Activated CD4-positive, alpha-beta T cell treated with anti-CD3 and anti-CD28 coated beads, Interleukin-10, Interleukin-2, amounts not matched to agents 100 ng/mL and 50 ng/mL, durations not matched to agents 16 hours and 8 hours (primary cell): ENCODE results near the gene PRR19.
A peak's percentile ranks its signal among the peaks of the same experiment; 100 is the strongest.

ENCODE experiments used
- DNase-seq: peaks from one replicate; pipeline ENCODE4 v3.0.0-alpha.2; 2020

The PRR19 gene

GRCh38 chr19:42303101-42303464 lies 1.2 kb downstream of the PRR19 start:
- DNase-seq = no peak

DNA sequence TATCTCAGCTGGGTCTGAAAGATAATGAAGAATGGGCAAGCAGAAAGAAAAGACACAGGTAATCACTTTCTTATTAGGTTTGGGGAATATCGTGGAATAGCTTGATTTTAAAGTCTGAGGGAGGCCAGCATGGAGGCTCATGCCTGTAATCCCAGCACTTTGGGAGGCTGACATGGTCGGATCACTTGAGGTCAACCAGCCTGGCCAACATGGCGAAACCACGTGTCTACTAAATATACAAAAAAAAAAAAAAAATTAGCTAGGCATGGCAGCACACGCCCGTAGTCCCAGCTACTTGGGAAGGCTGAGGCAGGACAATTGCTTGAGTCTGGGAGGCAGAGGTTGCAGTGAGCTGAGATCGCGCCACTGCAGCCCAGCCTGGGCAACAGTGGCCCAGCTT lies 1.9 kb downstream of the PRR19 start:
- no peak for DNase-seq

GRCh38 chr19:42306646-42307045 lies 4.7 kb downstream of the PRR19 start:
- DNase-seq = no peak

DNA sequence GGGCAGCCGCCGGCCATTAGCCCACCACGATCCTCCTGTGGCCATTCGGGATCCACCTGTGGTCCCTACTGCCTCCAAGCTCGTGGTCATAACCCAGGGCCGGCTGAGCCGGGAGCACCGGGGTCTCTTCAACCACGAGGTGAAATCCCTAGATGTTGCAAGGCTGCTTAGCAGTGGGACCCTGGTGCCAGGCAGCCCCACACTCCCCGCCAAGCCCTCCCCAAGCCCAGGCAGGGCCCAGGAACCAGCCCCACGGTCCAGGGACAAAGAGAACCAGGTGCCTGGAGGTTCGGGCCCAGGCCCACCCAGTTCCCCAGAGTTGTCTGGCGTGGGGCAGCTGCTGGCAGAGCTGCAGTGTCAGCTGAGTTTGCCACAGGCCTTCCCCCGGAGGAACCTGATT lies 7.8 kb downstream of the PRR19 start:
- no peak for DNase-seq

- no peak for DNase-seq
These were observed 9.7 kb downstream of the PRR19 start for GRCh38 chr19:42311657-42312056.

DNA sequence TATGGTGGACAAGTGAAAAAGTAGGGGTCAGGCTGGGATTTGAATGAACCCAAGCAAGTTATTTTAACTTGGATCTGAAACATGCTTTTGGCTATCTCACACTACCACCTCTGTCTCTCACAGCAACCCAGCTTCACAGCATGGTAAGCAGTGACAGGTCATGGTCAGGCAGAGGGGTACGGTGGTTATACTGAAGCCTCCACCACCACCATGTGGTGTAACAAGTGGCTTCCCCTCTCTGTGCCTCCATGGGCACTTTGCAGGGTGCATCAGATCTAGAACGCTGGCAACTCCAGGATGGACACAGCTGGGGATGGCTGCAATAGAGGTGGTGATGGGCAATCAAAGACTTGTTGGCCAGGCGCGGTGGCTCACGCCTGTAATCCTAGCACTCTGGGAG lies 10.4 kb downstream of the PRR19 start:
- no peak for DNase-seq

- DNase-seq = peak; percentile 50
These were observed 11.3 kb downstream of the PRR19 start, which contains the start of gene TMEM145 for GRCh38 chr19:42313096-42313839. TMEM145 (plus strand) TSS chr19:42313309; CDS start chr19:42313377, 68 bp downstream.

DNA sequence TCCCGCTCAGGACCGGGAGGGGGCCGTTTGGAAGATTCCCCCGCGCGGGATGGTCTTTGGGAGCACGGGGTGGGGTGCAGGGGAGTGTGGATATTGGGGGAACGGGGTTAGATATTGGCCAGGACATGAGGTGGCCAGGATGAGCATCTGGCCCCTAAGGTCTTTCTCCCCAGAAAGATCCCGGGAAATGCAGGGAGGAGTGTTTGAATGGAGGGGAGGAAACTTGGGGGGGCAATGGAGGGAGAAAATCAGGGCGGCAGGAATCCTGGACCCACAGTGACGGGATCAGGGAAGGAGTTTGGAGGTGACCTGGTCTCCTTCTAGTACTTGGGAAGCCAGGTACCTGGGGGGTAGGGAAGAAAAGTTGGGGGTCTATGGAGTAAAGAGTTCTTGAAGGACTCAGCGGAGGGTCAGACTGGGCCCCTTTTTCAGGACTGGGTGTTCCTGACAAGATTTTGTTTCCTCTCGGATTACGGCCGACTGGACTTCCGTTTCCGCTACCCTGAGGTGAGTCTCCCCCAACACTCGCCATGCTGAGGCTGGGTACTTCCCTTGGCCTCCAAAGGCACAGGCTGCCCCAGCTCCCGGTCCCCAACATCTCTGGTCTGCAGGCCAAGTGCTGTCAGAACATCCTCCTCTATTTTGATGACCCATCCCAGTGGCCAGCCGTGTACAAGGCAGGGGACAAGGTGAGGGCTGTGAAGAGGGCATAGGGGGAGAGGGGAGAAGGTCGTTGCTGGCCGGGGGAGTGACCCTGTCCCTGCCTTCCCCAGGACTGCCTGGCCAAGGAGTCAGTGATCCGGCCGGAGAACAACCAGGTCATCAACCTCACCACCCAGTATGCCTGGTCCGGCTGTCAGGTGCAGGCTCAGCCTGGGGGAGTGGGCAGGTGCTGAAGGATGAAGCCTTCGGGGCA lies 12.2 kb downstream of the PRR19 start:
- no peak for DNase-seq

- DNase-seq = no peak
These were observed 13.1 kb downstream of the PRR19 start for GRCh38 chr19:42315024-42315423.

DNA sequence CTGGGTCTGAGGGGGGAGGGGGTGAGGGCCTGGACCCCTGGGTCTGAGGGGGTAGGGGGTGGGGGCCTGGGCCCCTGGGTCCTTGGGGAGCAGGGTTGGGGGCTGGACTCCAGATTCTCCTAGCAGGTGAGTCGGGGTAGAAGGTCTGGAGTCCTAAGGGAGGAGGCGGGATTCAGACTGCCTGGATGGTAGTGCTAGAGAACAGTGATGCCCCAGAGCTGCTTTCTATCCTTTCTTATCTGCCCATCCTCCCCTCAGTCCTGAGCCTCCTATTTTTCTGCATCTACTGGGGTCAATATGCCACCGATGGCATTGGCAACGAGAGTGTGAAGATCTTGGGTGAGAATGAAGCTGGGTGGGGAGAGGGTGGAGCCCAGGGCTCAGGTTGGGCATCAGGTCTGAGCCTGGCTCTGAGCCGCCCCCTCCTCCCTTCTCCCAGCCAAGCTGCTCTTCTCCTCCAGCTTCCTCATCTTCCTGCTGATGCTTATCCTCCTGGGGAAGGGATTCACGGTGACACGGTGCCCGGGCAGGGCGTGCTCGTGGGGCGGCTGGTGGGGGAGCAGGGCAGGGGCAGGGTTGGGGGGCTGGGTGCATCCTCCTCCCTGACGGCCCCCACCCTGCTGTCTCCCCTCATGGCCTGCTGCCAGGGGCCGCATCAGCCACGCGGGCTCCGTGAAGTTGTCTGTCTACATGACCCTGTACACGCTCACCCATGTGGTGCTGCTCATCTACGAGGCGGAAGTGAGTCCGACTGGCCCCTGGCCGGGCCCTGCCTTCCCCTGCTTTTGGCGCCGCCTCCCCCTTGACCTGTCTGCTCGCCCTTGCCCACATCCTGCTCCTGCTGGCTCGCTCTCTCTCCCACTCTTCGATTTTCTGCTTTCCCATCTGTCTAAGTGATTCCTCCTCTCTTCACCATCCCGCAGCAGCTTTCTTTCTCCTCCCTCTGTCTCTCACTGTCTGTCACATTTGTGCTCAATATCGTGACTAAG lies 14.6 kb downstream of the PRR19 start:
- DNase-seq = no peak

- no peak for DNase-seq
These were observed 15.6 kb downstream of the PRR19 start for GRCh38 chr19:42317535-42317934.

DNA sequence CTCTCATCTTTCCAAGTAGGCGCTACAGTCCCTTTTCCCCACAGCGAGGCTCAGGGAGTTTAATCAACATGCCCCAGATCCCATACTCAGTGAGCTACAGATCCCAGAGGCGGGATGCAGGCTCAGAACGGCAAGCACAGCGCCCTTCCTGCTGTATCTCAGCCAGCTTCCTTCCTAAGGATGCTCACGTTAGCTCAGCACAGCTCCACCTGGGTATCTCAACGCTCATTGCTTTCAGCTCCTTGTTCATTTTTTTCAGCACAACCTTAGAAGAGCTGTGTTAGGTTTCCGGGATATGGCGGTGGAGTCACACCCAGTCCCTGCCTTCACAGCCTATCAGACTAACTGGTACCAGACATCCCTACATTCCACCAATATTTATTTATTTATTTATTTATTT lies 20.4 kb downstream of the PRR19 start:
- DNase-seq = no peak

GRCh38 chr19:42323473-42323851 lies 21.5 kb downstream of the PRR19 start:
- no peak for DNase-seq

- no peak for DNase-seq
These were observed 22.1 kb downstream of the PRR19 start for GRCh38 chr19:42323852-42324654.

GRCh38 chr19:42324655-42325307 lies 22.8 kb downstream of the PRR19 start:
- DNase-seq = no peak

DNA sequence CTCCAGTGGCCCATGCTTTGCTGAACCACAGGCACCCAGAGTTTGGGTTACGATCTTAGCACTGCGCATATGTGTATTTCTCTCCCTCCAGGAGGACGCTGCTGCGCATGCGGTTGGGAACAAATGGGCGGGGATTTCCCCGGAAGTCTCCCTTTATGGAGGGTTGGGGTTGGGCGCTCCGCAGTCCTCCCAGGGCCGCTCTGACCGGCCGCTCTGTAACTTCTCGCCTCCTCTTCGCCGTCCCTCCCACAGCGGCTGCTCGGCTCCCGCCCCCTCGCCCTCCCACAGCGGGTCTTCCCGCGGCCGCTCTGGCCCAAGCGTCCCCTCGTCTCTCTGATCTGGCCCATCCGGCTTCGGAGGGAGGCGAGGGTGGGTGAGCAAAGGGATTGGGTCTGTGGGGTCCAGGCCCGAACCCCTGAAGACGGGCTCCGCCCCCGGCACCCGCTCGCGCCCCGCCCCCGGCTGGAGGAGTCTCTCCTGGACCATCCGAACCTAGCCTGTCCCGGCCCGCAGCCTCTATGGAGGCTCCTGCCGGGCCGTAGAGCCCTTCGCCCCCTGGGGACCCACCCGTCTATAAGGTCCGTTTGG lies 23.5 kb downstream of the PRR19 start, which contains the start of gene MEGF8:
Gene MEGF8, plus strand, starts transcription at position 328 of the 588 bp plus-strand sequence. CDS start 609 bp downstream, outside the sequence.
- peak; percentile 99 for DNase-seq

DNA sequence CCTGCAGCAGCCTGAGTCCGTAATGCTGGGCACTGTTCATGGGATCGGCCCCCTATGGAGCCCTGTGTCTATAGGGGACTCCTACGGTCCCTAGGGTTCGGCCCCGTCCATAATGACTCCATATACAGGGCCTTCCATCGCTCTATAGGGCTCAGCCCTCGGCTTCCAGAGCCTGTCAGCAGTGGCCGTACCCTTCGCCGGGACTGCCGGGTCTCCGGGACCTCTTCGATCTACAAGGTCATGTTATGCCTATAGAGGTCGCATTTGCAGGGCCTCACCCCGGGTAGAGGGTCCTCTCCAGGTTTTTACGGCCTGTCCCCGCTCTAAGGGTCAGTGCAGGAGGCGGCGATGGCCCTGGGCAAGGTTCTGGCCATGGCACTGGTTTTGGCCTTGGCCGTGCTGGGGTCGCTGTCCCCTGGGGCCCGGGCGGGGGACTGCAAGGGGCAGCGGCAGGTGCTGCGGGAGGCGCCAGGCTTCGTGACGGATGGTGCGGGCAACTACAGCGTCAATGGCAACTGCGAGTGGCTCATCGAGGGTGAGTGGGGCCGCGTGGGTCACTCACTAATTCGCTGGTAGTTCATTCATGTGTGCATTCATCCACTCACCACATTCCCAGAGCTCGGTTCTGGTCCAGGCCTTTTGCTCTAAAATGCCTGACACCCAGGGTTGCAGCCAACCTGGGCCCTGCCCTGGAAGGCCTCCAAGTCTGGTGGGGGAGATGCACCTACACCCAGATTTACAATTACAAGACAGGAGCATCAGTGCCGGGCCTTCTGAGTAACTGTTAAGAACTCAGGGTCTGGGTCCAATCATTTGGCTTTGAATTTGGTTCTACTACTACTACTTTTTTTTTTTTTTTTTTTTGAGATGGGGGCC lies 24.2 kb downstream of the PRR19 start:
- peak; percentile 34 for DNase-seq

DNA sequence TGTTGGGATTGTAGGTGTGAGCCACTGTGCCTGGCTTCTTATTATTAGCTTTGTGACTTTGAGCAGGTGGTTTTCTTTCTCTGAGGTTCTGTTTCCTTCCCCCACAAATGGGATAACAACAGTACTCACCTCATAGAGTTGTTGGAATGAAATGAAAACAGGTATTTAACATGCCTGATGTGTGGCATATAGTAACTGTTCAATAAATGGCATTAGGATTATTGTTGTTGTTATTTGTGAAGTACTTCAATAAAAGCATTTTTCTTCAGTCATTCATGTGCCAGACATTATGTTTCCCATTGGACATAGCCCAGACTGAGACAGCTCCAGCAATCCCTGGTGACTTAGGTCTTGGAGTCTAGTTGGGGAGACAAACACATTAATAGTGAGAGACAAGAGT lies 25.0 kb downstream of the PRR19 start:
- no peak for DNase-seq

GRCh38 chr19:42327381-42327780 lies 25.4 kb downstream of the PRR19 start:
- no peak for DNase-seq

GRCh38 chr19:42328106-42328505 lies 26.2 kb downstream of the PRR19 start:
- no peak for DNase-seq
